NT2/D1 (cell line): ENCODE data around the gene PXYLP1.

Source experiments
- DNase-seq: peaks from one replicate; pipeline ENCODE4 v3.0.0-alpha.2; 2011; ENCODE audit warnings: low read depth, low spot score
- H3K27me3 ChIP-seq: 2 replicates; pipeline ENCODE4 v1.6.0; 2011; ENCODE audit warnings: mild to moderate bottlenecking; ENCODE audit not compliant: insufficient read length, insufficient read depth
- H3K36me3 ChIP-seq: 2 replicates; pipeline ENCODE4 v1.6.1; 2011; ENCODE audit warnings: mild to moderate bottlenecking, low read length, mixed read lengths; ENCODE audit not compliant: insufficient read depth, insufficient read length
- H3K4me1 ChIP-seq: 2 replicates; pipeline ENCODE4 v1.5.1; 2011; ENCODE audit not compliant: insufficient read depth, insufficient read length
- H3K4me3 ChIP-seq: 2 replicates; pipeline ENCODE4 v1.5.1; 2011; ENCODE audit warnings: low read depth; ENCODE audit not compliant: insufficient read length
- H3K9ac ChIP-seq: 2 replicates; pipeline ENCODE4 v1.6.0; 2011; ENCODE audit warnings: low read depth; ENCODE audit not compliant: insufficient read length
- H3K9me3 ChIP-seq: 2 replicates; pipeline ENCODE4 v1.5.1; 2011; ENCODE audit warnings: mild to moderate bottlenecking, low read length; ENCODE audit not compliant: insufficient read depth
- SUZ12 ChIP-seq: IDR thresholded peaks from 2 replicates; pipeline ENCODE4 v1.6.1; 2011; ENCODE audit not compliant: insufficient read length, insufficient read depth; ENCODE audit errors: extremely low read depth
- YY1 ChIP-seq: IDR thresholded peaks from 2 replicates; pipeline ENCODE4 v1.6.1; 2011; ENCODE audit not compliant: insufficient read length, insufficient read depth
- ZNF274 ChIP-seq: IDR thresholded peaks from 2 replicates; pipeline ENCODE4 v1.6.1; 2011; ENCODE audit warnings: mild to moderate bottlenecking, low read depth, low read length

Gene PXYLP1

GRCh38 chr3:141268306-141268705 is 36.7 kb downstream of the PXYLP1 start:
- Histone ChIP-seq H3K4me1 (no peaks in the 10 kb centered on the region), H3K9me3 (no peaks in the 10 kb centered on the region), H3K36me3 (no peaks in the 10 kb centered on the region), H3K27me3 (no peaks in the 10 kb centered on the region), H3K4me3 (no peak overlapping the region), H3K9ac (no peak overlapping the region)
- no peak for TF ChIP-seq ZNF274
- no peak for TF ChIP-seq SUZ12
- no peak for TF ChIP-seq YY1
- no peak for DNase-seq

- no peaks in the 10 kb centered on the region for H3K4me1 ChIP-seq
- H3K36me3 ChIP-seq: no peaks in the 10 kb centered on the region
- H3K9me3 ChIP-seq: no peaks in the 10 kb centered on the region
- no peak overlapping the region for H3K9ac ChIP-seq
- TF ChIP-seq YY1 (no peak), SUZ12 (no peak), ZNF274 (no peak)
- no peak overlapping the region for H3K4me3 ChIP-seq
- H3K27me3 ChIP-seq: no peaks in the 10 kb centered on the region
- DNase-seq: no peak
These were observed 37.2 kb downstream of the PXYLP1 start for GRCh38 chr3:141268791-141269190.

GRCh38 chr3:141269961-141270360 is 38.3 kb downstream of the PXYLP1 start:
- H3K9ac ChIP-seq: no peak overlapping the region
- no peaks in the 10 kb centered on the region for H3K4me1 ChIP-seq
- no peak for DNase-seq
- H3K36me3 ChIP-seq: no peaks in the 10 kb centered on the region
- no peak overlapping the region for H3K4me3 ChIP-seq
- H3K27me3 ChIP-seq: no peaks in the 10 kb centered on the region
- H3K9me3 ChIP-seq: no peaks in the 10 kb centered on the region
- TF ChIP-seq ZNF274 (no peak), SUZ12 (no peak), YY1 (no peak)

- no peak overlapping the region for H3K9ac ChIP-seq
- no peaks in the 10 kb centered on the region for H3K27me3 ChIP-seq
- no peak for DNase-seq
- TF ChIP-seq YY1: no peak
- TF ChIP-seq SUZ12: no peak
- H3K36me3 ChIP-seq: no peaks in the 10 kb centered on the region
- no peaks in the 10 kb centered on the region for H3K9me3 ChIP-seq
- no peaks in the 10 kb centered on the region for H3K4me1 ChIP-seq
- H3K4me3 ChIP-seq: no peak overlapping the region
These were observed 39.8 kb downstream of the PXYLP1 start for GRCh38 chr3:141271279-141272030.

- Histone ChIP-seq H3K36me3 (no peaks in the 10 kb centered on the region), H3K4me3 (no peak overlapping the region), H3K9me3 (no peaks in the 10 kb centered on the region), H3K4me1 (no peaks in the 10 kb centered on the region), H3K9ac (no peak overlapping the region), H3K27me3 (no peaks in the 10 kb centered on the region)
- DNase-seq: no peak
- TF ChIP-seq ZNF274 (no peak), SUZ12 (no peak), YY1 (no peak)
These were observed 41.5 kb downstream of the PXYLP1 start for GRCh38 chr3:141272906-141273662.

GRCh38 chr3:141273700-141274410 is 42.2 kb downstream of the PXYLP1 start:
- no peak for DNase-seq
- TF ChIP-seq YY1 (no peak), SUZ12 (no peak), ZNF274 (no peak)
- no peaks in the 10 kb centered on the region for H3K27me3 ChIP-seq
- no peak overlapping the region for H3K9ac ChIP-seq
- H3K4me1 ChIP-seq: no peaks in the 10 kb centered on the region
- no peak overlapping the region for H3K4me3 ChIP-seq
- peaks cover 2% of the 10 kb centered on the region for H3K36me3 ChIP-seq
- no peaks in the 10 kb centered on the region for H3K9me3 ChIP-seq
